ENCODE measurements around the gene SMIM44.

DNA sequence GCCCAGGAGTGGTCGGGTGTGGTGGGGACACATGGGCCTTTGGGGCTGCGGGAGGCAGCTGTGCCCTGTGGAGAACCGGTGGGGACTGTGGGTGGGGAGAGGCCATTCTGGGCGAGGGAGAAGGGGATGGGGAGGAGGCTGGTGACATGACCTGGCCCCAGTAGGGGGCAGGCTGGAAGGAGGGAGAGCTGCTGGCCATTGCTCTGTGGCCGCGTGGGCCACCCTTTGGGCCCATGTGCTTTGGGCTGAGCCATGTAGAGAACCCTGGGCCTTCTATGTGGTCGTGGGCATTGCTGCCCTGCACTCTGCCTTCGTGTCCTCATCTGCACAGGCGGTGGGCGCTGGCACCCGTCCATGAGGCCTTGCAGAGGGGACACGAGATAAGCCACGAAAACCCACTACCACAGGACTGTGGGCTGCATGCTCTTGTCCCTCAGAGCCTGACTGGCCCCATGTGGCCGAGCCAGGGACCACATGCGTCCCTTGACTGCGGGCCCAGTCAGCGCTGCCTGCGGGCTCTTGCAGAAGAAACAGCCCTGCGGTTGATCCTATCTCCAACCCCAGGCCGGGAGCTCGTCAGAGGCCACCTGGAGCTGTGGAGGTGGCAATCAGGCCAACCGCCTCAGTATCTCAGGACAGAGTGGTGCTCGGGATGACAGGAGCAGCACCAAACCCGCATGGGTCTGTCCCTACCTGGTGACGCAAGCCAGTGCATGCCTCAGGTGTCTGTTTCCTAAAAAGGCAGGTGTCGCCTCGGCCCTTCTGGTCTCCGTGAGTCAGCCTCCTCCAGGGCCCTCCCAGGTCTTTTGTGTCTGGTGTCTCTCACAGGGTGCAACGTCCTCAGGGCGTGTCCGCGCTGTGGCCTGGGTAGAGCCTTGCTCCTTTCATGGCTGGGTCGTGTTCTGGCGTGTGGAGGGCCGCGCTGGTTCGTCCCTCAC lies 37.2 kb upstream of the SMIM44 start:
- peak in 1 of 2 donors; percentile 45 for TF ChIP-seq POLR2AphosphoS5 (IDR thresholded peaks at IDR 0.05; ENCODE audit: insufficient read depth in 1 of 2, low read depth in 1 of 2)
- TF ChIP-seq, protein P1, sequence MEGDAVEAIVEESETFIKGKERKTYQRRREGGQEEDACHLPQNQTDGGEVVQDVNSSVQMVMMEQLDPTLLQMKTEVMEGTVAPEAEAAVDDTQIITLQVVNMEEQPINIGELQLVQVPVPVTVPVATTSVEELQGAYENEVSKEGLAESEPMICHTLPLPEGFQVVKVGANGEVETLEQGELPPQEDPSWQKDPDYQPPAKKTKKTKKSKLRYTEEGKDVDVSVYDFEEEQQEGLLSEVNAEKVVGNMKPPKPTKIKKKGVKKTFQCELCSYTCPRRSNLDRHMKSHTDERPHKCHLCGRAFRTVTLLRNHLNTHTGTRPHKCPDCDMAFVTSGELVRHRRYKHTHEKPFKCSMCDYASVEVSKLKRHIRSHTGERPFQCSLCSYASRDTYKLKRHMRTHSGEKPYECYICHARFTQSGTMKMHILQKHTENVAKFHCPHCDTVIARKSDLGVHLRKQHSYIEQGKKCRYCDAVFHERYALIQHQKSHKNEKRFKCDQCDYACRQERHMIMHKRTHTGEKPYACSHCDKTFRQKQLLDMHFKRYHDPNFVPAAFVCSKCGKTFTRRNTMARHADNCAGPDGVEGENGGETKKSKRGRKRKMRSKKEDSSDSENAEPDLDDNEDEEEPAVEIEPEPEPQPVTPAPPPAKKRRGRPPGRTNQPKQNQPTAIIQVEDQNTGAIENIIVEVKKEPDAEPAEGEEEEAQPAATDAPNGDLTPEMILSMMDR (IDR thresholded peaks at IDR 0.05): no peak
